ENCODE results near the gene SLC6A6. TPM values are rescaled to one million over a fixed set of nuclear protein-coding genes. Genes with fewer than 3 reads are reported as not detected.
"Not testable (repeated sequence)": the region's sequence is repeated elsewhere in the genome, so short reads cannot be mapped to it uniquely, and the experiment has no call there.

Gene SLC6A6
- total RNA-seq, 1 donor from 2014 or later = 8.5 TPM

GRCh38 chr3:14434498-14435151, 32.2 kb downstream of the SLC6A6 start:
- DNase-seq (ENCODE audit: low read depth in 2 of 2) = no peak

- peak; percentile 89 to 90 for DNase-seq (ENCODE audit: low read depth in 2 of 2)
Observed at GRCh38 chr3:14435175-14436014, 33.0 kb downstream of the SLC6A6 start.

- no peak for DNase-seq (ENCODE audit: low read depth in 2 of 2)
Observed at GRCh38 chr3:14436954-14437281, 34.5 kb downstream of the SLC6A6 start.

- DNase-seq (ENCODE audit: low read depth in 2 of 2) = not testable (repeated sequence)
Observed at GRCh38 chr3:14437705-14438104, 35.3 kb downstream of the SLC6A6 start.

- no peak for DNase-seq (ENCODE audit: low read depth in 2 of 2)
Observed at GRCh38 chr3:14438262-14438661, 35.9 kb downstream of the SLC6A6 start.

- no peak for DNase-seq (ENCODE audit: low read depth in 2 of 2)
Observed at GRCh38 chr3:14438929-14439328, 36.5 kb downstream of the SLC6A6 start.

- DNase-seq (ENCODE audit: low read depth in 2 of 2) = peak; percentile 82 to 83
Observed at GRCh38 chr3:14439501-14440167, 37.2 kb downstream of the SLC6A6 start.

- no peak for DNase-seq (ENCODE audit: low read depth in 2 of 2)
Observed at GRCh38 chr3:14440168-14440518, 37.7 kb downstream of the SLC6A6 start.

- DNase-seq (ENCODE audit: low read depth in 2 of 2) = no peak
Observed at GRCh38 chr3:14440531-14441239, 38.3 kb downstream of the SLC6A6 start.

GRCh38 chr3:14441240-14441919, 39.0 kb downstream of the SLC6A6 start:
- peak in 1 of 2 donors; percentile 21 for DNase-seq (ENCODE audit: low read depth in 2 of 2)

- DNase-seq (ENCODE audit: low read depth in 2 of 2) = no peak
Observed at GRCh38 chr3:14441920-14442300, 39.5 kb downstream of the SLC6A6 start.

- no peak for DNase-seq (ENCODE audit: low read depth in 2 of 2)
Observed at GRCh38 chr3:14444380-14444779, 42.0 kb downstream of the SLC6A6 start.

- no peak for DNase-seq (ENCODE audit: low read depth in 2 of 2)
Observed at GRCh38 chr3:14445773-14446172, 43.4 kb downstream of the SLC6A6 start.

GRCh38 chr3:14446988-14447570, 44.7 kb downstream of the SLC6A6 start:
- no peak for DNase-seq (ENCODE audit: low read depth in 2 of 2)

- DNase-seq (ENCODE audit: low read depth in 2 of 2) = no peak
Observed at GRCh38 chr3:14448063-14448462, 45.7 kb downstream of the SLC6A6 start.

- DNase-seq (ENCODE audit: low read depth in 2 of 2) = no peak
Observed at GRCh38 chr3:14448756-14449727, 46.6 kb downstream of the SLC6A6 start.

GRCh38 chr3:14450506-14450905, 48.1 kb downstream of the SLC6A6 start:
- no peak for DNase-seq (ENCODE audit: low read depth in 2 of 2)

GRCh38 chr3:14450922-14451606, 48.7 kb downstream of the SLC6A6 start:
- no peak for DNase-seq (ENCODE audit: low read depth in 2 of 2)

Data from lung microvascular endothelial cell (primary cell).